H7 (cell line): Measurements from ENCODE around the gene BMERB1. TPM values are rescaled to one million over a fixed set of nuclear protein-coding genes. Genes with fewer than 3 reads are reported as not detected.

Experiments used
- DNase-seq: peaks from one replicate; pipeline ENCODE4 v3.0.0; 2012
- H3K27me3 ChIP-seq: 2 replicates; pipeline ENCODE4 v1.6.0; 2011; ENCODE audit warnings: mild to moderate bottlenecking, low read length; ENCODE audit not compliant: control insufficient read depth, insufficient read depth
- H3K36me3 ChIP-seq: replicated peaks from 2 replicates; pipeline ENCODE4 v1.5.1; 2011; ENCODE audit warnings: low read length; ENCODE audit not compliant: control insufficient read depth, insufficient read depth
- H3K4me3 ChIP-seq: 2 replicates; pipeline ENCODE4 v1.5.1; 2011; ENCODE audit warnings: low read depth, mild to moderate bottlenecking, control low read depth, low read length, moderate library complexity; ENCODE audit not compliant: insufficient read depth
- total RNA-seq: library from RNA; depleted of rRNA; stranded (reverse); fragments of >200 nt; shearing (Covaris generic); gene quantifications from 2 replicates; pipeline ENCODE4 v1.2.3, GENCODE V29; 2014

Gene BMERB1
- total RNA-seq, 1 experiment from 2014 or later, result 7.8 TPM

DNA sequence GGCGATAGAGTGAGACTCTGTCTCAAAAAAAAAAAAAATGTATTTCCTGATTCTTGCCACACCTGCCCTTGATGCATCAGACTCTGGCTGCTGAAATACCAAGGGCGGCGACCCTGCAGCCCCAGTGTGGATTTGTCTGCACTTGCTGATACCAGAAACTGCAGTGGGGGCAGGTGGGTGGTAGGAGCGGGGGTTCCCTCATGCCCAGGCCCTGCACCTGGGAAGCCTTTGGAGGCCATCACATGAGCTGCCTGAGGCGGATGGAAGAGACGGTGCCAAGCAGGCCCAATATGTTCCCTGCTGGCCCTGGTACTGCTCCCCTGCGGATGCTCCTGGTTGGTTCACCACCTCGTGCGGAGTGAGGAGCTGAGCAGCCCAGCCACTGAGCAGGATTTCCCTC, 157.9 kb downstream of the BMERB1 start:
- Histone ChIP-seq H3K27me3 (no peaks in the 10 kb centered on the region), H3K4me3 (no peak overlapping the region), H3K36me3 (peaks cover 1% of the 10 kb centered on the region; the same call in 1 of the 2 replicates)
- DNase-seq, result no peak

DNA sequence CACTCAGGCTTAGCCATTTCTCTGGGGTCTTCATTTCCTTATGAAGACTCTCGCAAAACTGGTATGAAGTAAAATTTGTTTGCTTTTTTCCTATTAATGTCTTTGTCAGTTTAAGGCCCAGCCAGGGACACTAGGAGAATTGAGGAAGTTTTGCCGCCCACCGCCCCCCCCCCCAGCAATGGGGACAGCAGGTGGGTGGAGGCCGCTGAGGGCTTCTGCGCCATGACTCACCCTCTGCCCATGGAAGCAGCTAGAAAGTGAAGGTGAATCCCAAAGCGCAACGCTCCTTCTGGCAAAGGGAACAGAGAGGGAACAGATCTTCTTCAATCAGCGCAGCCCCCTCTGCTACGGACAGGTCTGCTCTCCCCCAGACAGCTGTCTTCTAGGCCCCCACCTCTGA, 158.8 kb downstream of the BMERB1 start:
- Histone ChIP-seq H3K27me3 (no peaks in the 10 kb centered on the region), H3K4me3 (no peak overlapping the region), H3K36me3 (peaks cover 5% of the 10 kb centered on the region)
- DNase-seq, result no peak

DNA sequence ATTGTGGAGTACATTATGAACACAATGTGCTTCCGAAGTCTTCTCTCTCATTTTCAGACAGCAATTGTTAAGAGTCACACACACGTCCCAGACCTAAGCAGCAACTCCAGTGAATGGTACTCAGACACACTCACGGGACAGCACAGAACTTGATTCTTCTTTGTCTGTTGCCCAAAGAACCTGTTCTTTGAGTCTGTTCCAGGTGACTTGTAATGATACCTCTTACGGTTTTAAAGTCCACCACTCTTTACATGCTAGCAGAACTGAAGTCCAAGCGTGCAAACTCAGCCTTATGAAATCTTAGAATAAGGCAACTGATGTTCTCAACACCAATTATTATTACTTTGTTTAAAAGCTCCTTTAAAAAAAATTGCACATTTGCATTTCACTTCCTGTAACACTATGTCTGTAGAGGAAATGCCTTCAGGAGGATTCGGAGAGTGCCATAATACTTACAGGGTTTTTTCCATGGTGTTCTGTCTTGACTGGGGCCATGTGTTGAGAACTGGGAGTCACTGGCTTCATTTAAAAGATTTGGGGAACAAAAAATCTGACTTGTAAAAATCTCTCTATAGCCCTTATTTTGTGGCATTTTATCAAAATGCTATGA, 160.4 kb downstream of the BMERB1 start:
- DNase-seq, result no peak
- Histone ChIP-seq H3K4me3 (no peak overlapping the region), H3K36me3 (peaks cover 10% of the 10 kb centered on the region), H3K27me3 (no peaks in the 10 kb centered on the region)

- DNase-seq, result no peak
- no peak overlapping the region for H3K4me3 ChIP-seq
- peaks cover 15% of the 10 kb centered on the region for H3K36me3 ChIP-seq
- no peaks in the 10 kb centered on the region for H3K27me3 ChIP-seq
Observed at GRCh38 chr16:15597135-15597534, 162.7 kb downstream of the BMERB1 start.

DNA sequence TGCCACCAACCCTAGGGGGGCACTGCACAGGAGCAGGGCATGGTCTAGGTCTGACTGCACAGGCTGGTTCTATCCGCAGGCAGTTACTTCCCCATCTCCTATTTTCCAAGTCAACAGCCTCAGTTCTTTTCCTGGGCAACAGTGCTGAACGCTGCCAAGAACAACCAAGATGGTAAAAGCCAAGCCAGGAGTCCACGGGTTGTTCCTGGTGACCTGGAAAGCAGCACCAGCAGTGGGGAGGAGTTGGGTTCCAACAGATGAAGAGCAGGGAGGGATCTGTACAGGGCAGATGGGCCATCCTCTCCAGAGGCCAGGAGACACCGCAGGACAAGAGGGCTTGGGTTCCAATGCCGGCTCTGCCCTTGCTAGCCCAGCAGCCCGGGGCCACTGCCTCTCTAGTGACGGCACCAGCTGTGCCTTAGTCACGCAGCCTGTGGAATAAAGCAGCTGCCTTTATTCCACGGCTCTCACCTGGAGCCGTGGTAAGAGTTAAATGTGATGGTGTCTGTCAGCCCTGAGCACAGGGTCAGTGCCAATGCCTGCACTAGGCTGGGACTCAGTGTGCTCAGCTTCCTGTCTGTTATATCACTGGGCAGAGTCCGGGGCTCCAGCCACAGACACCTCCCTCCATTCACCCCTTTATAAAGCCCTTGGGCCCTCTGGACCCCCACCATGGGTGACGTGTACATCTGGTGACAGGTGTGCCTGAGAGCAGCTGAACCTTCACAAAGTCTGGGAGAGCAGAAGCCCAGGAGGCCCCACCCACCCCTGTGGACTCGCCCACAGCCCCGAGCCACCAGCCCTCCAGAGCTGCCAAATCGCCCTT, 163.6 kb downstream of the BMERB1 start:
- Histone ChIP-seq H3K4me3 (no peak overlapping the region), H3K27me3 (no peaks in the 10 kb centered on the region), H3K36me3 (peaks cover 15% of the 10 kb centered on the region)
- DNase-seq, result no peak

DNA sequence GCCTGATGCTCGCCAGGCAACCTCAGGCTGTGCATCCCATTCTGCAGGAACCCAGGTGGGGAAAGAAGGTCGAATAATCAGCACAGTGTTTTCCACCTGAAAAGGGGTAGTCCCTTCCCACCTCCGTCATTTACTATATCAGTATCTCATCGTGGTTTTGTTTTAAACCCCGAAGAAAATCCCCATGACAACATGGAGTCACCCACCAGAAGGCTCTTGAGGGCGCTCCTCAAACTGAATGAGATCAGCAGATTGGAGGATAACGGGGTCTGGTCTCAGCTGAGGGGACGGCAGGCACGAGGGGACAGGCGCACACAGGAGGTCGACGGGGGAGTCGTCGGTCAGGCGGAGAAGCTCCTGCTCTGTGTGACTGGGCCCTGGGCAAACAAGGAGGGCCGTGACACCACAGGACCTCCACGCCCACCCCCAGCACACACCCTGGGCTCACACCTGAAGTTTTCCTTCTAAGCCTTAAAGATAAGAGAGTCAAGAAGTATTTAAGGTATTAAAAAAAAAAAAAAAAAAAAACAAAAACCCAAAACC, 164.3 kb downstream of the BMERB1 start:
- DNase-seq, result no peak
- Histone ChIP-seq H3K36me3 (peaks cover 15% of the 10 kb centered on the region), H3K27me3 (no peaks in the 10 kb centered on the region), H3K4me3 (no peak overlapping the region)

- peaks cover 18% of the 10 kb centered on the region for H3K36me3 ChIP-seq
Observed at GRCh38 chr16:15599303-15600070, 165.1 kb downstream of the BMERB1 start.

GRCh38 chr16:15601212-15601879, 167.0 kb downstream of the BMERB1 start:
- Histone ChIP-seq H3K4me3 (no peak overlapping the region), H3K36me3 (peaks cover 20% of the 10 kb centered on the region), H3K27me3 (no peaks in the 10 kb centered on the region)
- peak; percentile 87 for DNase-seq

More at GRCh38 chr16:15599303-15600070, 165.1 kb downstream of the BMERB1 start:
- DNase-seq, result no peak
- Histone ChIP-seq H3K27me3 (no peaks in the 10 kb centered on the region), H3K4me3 (no peak overlapping the region)

DNA sequence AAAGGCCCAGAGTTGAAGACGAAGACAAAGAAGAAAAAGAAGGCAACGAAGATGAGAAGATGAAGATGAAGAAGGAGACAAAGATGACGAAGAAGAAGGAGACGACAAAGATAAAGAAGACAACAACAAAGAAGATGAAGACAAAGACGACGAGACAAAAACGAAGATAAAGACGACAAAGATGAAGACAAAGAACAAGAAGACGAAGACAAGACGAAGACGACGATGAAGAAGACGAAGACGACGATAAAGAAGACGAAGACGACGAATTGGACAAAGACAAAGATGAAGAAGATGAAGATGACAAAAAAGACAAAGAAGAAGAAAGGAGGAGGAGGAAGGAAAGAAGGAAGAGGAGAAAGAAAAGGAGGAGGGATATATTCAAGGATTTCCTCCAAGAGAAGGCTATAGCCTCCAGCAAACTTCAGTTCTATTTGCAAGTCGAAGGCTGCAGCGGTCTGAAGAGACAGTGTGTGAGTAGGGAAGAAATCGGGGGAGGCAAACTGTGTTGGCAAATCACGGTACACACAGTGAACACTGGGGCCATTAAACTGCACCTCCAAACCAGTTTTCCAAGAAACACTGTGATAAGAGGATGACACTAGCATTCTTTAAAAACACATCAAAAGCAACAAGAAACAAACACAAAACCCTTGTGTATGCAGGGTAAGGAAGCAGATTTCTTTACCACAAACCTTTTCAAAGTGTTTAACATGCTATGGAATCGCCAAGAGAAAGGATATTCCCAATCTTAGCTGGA, 168.1 kb downstream of the BMERB1 start:
- Histone ChIP-seq H3K4me3 (no peak overlapping the region), H3K36me3 (peaks cover 20% of the 10 kb centered on the region), H3K27me3 (no peaks in the 10 kb centered on the region)
- DNase-seq, result no peak

GRCh38 chr16:15604460-15605440, 170.4 kb downstream of the BMERB1 start:
- no peak for DNase-seq
- no peak overlapping the region for H3K4me3 ChIP-seq
- H3K27me3 ChIP-seq, result no peaks in the 10 kb centered on the region
- peaks cover 21% of the 10 kb centered on the region for H3K36me3 ChIP-seq

DNA sequence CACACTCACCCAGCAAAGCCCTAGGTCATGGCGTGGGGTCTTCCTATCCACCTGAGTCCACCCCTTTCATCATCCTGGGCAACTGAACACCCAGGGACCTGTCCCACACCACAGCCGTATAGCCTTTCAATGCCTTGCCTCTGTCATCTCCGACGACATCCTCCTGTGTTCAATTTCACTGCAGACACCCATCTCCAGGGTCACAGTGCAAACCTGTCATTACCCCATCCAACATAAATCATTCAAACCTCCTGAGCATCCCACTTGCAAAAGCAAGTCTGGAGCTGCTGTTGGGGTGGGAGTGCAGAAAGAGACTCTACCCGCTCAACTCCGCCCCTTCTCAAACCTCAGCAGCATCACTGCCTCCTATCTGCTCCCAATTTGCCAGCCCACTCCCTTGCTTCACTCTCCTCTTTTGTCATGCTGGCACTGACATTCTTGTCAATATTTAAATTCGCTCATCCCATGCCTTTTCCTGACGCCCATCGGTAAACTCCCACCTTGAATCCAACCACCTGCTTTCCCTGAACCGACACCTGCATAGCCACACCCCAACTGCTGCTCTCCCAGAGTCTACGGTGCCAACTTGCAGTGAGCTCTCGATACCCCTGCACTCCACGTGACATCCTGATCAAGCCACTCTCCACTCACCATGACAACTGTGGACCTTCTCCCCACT, 171.6 kb downstream of the BMERB1 start:
- Histone ChIP-seq H3K4me3 (no peak overlapping the region), H3K27me3 (no peaks in the 10 kb centered on the region), H3K36me3 (peaks cover 21% of the 10 kb centered on the region)
- no peak for DNase-seq

GRCh38 chr16:15606518-15607220, 172.3 kb downstream of the BMERB1 start:
- Histone ChIP-seq H3K27me3 (no peaks in the 10 kb centered on the region), H3K4me3 (no peak overlapping the region), H3K36me3 (peaks cover 24% of the 10 kb centered on the region)
- no peak for DNase-seq
